KMS-11 (cell line): Measurements from ENCODE around the gene TMEM51.

ENCODE experiments used
- H2AFZ ChIP-seq: fragments of 200-600 bp; sonication (generic); 2 replicates; pipeline ENCODE4 v1.6.1; 2016; ENCODE audit warnings: antibody characterized with exemption, mixed run types, low read depth
- H3K27ac ChIP-seq: fragments of 200-600 bp; sonication (generic); 2 replicates; pipeline ENCODE4 v1.6.1; 2016; ENCODE audit warnings: mild to moderate bottlenecking, mixed run types
- H3K27me3 ChIP-seq: fragments of 200-600 bp; sonication (generic); 2 replicates; pipeline ENCODE4 v1.6.1; 2017; ENCODE audit warnings: mild to moderate bottlenecking, low read depth, mixed run types, moderate library complexity; ENCODE audit not compliant: insufficient read depth
- H3K36me3 ChIP-seq: fragments of 200-600 bp; sonication (generic); 2 replicates; pipeline ENCODE4 v1.6.1; 2017; ENCODE audit warnings: mild to moderate bottlenecking, mixed run types; ENCODE audit not compliant: insufficient read depth
- H3K4me1 ChIP-seq: fragments of 200-600 bp; sonication (generic); 2 replicates; pipeline ENCODE4 v1.6.1; 2016; ENCODE audit warnings: mild to moderate bottlenecking, low read depth, mixed run types; ENCODE audit not compliant: poor library complexity, severe bottlenecking
- H3K4me2 ChIP-seq: fragments of 200-600 bp; sonication (generic); 2 replicates; pipeline ENCODE4 v1.7.0; 2016; ENCODE audit warnings: mild to moderate bottlenecking, mixed run types
- H3K4me3 ChIP-seq: fragments of 200-600 bp; sonication (generic); IDR thresholded peaks from 2 replicates; pipeline ENCODE4 v1.6.1; 2017; ENCODE audit warnings: low read depth, low read length, mixed read lengths; ENCODE audit not compliant: insufficient read depth
- H3K79me2 ChIP-seq: fragments of 200-600 bp; sonication (generic); 2 replicates; pipeline ENCODE4 v1.6.1; 2016; ENCODE audit warnings: low read depth, mixed run types; ENCODE audit not compliant: insufficient read depth
- H3K9ac ChIP-seq: fragments of 200-600 bp; sonication (generic); 2 replicates; pipeline ENCODE4 v1.6.1; 2016; ENCODE audit warnings: mild to moderate bottlenecking, mixed run types
- H4K20me1 ChIP-seq: fragments of 200-600 bp; sonication (generic); 2 replicates; pipeline ENCODE4 v1.6.1; 2016; ENCODE audit warnings: mild to moderate bottlenecking, mixed run types; ENCODE audit not compliant: insufficient read depth
- CTCF ChIP-seq: fragments of 200-600 bp; sonication (generic); conservative IDR thresholded peaks from 2 replicates; pipeline ENCODE4 v1.6.1; 2017; ENCODE audit warnings: low read depth, mild to moderate bottlenecking, antibody characterized with exemption, low read length, moderate library complexity, mixed read lengths

Gene TMEM51

GRCh38 chr1:15151377-15151806 lies 2.2 kb upstream of the TMEM51 start:
- TF ChIP-seq CTCF: no peak
- no peaks in the 10 kb centered on the region for H3K79me2 ChIP-seq
- H3K27me3 ChIP-seq: no peaks in the 10 kb centered on the region
- H3K9ac ChIP-seq: no peak overlapping the region
- no peaks in the 10 kb centered on the region for H4K20me1 ChIP-seq
- no peak overlapping the region for H3K4me2 ChIP-seq
- peaks cover 21% of the 10 kb centered on the region for H3K4me1 ChIP-seq
- no peaks in the 10 kb centered on the region for H3K36me3 ChIP-seq
- H3K27ac ChIP-seq: no peak overlapping the region
- H2AFZ ChIP-seq: no peak overlapping the region
- no peak overlapping the region for H3K4me3 ChIP-seq

GRCh38 chr1:15151871-15152270 lies 1.7 kb upstream of the TMEM51 start:
- no peaks in the 10 kb centered on the region for H3K27me3 ChIP-seq
- peaks cover 25% of the 10 kb centered on the region for H3K4me1 ChIP-seq
- H4K20me1 ChIP-seq: no peaks in the 10 kb centered on the region
- H3K79me2 ChIP-seq: no peaks in the 10 kb centered on the region
- TF ChIP-seq CTCF: no peak
- no peak overlapping the region for H2AFZ ChIP-seq
- H3K9ac ChIP-seq: no peak overlapping the region
- no peak overlapping the region for H3K4me3 ChIP-seq
- H3K4me2 ChIP-seq: no peak overlapping the region
- H3K36me3 ChIP-seq: no peaks in the 10 kb centered on the region
- H3K27ac ChIP-seq: no peak overlapping the region

- Histone ChIP-seq H3K4me3 (no peak overlapping the region), H3K4me1 (peaks cover 32% of the 10 kb centered on the region), H3K4me2 (no peak overlapping the region), H3K36me3 (no peaks in the 10 kb centered on the region), H3K79me2 (no peaks in the 10 kb centered on the region), H3K27me3 (no peaks in the 10 kb centered on the region), H3K9ac (no peak overlapping the region), H3K27ac (no peak overlapping the region), H2AFZ (no peak overlapping the region), H4K20me1 (no peaks in the 10 kb centered on the region)
- TF ChIP-seq CTCF: no peak
These were observed 996 bp upstream of the TMEM51 start for GRCh38 chr1:15152318-15153183.

- H3K79me2 ChIP-seq: no peaks in the 10 kb centered on the region
- H3K4me1 ChIP-seq: peaks cover 42% of the 10 kb centered on the region
- H3K27ac ChIP-seq: no peak overlapping the region
- peak overlapping the region; percentile 75 for H2AFZ ChIP-seq
- H3K36me3 ChIP-seq: no peaks in the 10 kb centered on the region
- H3K4me2 ChIP-seq: peak overlapping the region; percentile 60; the same call in 1 of the 2 replicates
- H4K20me1 ChIP-seq: no peaks in the 10 kb centered on the region
- peak; percentile 73 for TF ChIP-seq CTCF
- H3K27me3 ChIP-seq: no peaks in the 10 kb centered on the region
- no peak overlapping the region for H3K9ac ChIP-seq
- peak overlapping the region; percentile 62 for H3K4me3 ChIP-seq
These were observed 414 bp downstream of the TMEM51 start for GRCh38 chr1:15153842-15154479.
